ENCODE results near the gene STX10.
"Not testable (repeated sequence)": the region's sequence is repeated elsewhere in the genome, so short reads cannot be mapped to it uniquely, and the experiment has no call there.

Gene STX10

GRCh38 chr19:13164343-13165161 is 14.4 kb upstream of the STX10 start:
- peak; percentile 54 for DNase-seq

DNA sequence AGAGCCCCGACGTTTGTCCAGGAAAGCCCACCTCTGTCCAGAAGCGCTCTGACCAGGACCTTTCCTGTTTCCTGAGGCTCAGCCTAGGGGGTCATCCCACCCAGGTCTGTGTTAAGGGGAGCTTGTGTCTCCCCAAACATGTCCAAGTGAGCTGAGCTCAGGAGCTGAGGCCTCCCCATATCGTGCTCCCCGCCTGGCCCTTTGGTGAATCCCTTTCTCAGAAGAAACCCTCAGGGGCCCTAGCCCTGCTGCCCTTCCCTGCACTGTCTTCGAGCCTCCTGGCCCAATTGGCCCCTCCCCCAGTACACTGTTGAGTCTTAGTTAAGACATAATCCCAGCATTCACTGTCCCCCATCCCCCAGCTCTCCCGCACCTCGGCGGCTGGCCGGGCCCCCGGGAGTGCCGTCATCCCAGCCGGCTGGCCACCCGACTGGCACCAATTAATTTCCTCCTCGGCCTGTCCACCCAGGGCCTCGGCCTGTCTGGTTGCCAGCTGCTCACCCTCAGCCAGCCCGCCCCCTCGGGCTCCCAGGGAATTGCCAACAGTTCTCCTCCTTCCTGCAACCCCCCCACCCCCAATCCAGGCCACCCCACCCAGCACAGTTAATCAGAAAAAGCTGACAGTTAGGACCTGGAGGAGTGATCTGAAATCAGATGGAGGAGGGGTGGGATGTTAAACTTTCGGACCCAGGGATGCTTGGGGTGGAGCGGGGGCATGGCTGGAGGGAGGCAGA is 13.6 kb upstream of the STX10 start:
- peak; percentile 35 for DNase-seq

DNA sequence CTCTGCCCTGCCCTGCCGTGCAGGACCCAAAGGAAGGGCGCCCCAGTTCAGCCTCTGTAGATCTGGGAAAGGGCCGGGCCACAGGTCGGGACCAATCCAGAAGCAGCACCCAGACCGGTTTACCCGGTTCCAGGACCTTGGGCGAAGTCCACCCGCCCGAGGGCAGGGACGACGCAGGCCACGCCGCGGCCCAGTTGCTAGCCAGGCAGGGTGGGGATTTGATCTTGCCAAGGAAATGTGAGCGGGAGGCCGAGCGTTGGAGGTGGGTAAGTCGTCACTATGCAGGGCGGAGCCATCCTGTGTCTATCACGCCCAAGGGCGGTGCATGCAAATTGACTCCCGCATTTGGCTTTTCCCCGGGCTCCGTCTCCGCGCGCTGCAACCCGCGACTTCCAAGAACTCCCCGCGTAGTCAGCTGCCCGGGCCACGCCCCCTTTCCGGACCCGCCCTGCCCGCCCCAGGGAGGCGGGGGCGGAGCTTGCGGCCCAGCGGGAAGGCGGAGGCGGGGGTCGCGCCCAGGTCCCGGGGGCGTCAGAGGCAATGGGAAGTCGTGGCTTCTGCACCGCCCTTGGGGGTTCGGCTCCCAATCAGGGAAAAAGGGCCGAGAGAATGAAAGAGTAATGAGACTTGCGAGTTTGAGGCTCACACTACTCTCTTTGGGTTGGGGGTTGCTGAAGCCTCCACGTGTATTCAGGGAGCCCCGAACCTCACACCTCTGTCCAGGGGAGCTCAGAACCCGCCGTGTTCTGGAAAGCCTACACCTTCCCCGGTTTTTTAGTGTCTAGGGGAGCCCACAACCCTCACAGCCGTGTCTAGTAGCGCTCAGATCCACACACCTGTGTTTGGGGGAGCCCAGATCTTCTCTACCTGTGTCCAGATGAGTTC is 12.8 kb upstream of the STX10 start:
- DNase-seq = peak; percentile 92

- DNase-seq = no peak
Measured at GRCh38 chr19:13160557-13160956, 10.4 kb upstream of the STX10 start.

- DNase-seq = no peak
Measured at GRCh38 chr19:13159713-13160112, 9.5 kb upstream of the STX10 start.

DNA sequence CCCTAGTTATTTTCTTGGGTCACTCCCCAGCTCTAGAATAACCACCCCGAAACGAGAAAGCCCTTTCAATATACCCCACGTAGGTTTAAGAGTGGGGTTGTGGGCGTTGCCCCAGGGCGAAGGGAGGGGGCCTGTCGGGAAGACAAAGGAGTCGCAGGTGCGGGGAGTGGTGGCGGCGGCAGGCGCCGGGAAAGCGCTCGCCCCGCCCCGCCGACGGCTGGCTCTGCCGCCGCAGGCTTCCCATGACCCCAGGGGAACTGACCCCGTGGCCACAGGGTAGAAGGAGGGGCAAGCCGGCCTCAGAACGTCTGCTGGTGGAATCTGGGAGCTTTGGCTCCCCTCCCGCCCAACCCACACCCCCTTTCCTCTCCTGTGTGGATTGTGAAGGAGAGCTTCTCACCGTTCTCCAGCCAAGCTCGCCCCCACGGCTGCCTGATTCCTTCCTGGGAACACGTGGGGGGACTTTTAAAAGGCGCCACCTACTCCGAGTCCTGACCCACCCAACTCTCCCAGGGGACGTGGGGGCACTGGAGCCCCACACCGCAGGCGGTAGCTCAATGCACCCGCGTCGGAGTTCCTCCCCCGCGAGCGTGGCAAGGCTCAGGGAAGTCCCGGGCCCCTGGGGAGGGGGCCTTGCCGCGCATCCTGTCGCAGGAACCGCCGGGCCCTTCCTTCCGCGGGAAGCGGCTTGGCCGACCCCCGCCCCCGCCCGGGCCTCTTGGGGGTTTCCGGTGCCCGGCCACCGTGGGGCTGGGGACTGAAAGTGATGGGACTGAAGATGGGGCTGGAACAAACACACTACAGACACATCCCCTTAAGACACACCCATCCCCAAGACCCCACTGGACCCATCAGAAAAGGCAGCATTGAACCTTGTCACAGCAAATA is 5.5 kb upstream of the STX10 start:
- peak; percentile 93 for DNase-seq

- DNase-seq = peak; percentile 90
Measured at GRCh38 chr19:13154911-13155471, 4.8 kb upstream of the STX10 start.

- peak; percentile 80 for DNase-seq
Measured at GRCh38 chr19:13154241-13154778, 4.1 kb upstream of the STX10 start.

DNA sequence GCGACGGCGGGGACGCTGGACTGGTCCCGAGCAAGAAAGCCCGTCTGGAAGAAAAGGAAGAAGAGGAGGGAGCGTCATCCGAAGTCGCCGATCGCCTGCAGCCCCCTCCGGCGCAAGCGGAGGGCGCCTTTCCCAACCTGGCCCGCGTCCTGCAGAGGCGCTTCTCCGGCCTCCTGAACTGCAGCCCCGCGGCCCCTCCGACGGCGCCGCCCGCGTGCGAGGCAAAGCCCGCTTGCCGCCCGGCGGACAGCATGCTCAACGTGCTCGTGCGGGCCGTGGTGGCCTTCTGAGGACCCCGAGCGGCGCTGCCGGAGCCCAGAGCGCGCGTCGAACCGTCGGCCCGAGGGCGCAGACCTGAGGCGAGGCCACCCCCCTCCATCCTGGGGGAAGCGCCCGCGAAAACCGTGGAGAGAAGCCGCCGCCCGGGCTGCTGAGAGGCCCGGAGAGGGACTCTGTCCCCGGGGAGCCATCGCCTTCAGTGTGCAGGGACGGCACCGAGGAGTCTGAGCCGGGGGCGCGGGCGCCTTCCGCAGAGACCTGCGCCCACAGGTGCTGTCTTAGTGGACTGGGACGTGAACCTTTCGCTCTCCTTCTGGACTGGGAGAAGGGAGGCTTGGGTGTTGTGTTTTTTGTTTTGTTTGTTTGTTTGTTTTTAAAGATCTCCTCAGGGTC is 3.5 kb upstream of the STX10 start:
- no peak for DNase-seq

DNA sequence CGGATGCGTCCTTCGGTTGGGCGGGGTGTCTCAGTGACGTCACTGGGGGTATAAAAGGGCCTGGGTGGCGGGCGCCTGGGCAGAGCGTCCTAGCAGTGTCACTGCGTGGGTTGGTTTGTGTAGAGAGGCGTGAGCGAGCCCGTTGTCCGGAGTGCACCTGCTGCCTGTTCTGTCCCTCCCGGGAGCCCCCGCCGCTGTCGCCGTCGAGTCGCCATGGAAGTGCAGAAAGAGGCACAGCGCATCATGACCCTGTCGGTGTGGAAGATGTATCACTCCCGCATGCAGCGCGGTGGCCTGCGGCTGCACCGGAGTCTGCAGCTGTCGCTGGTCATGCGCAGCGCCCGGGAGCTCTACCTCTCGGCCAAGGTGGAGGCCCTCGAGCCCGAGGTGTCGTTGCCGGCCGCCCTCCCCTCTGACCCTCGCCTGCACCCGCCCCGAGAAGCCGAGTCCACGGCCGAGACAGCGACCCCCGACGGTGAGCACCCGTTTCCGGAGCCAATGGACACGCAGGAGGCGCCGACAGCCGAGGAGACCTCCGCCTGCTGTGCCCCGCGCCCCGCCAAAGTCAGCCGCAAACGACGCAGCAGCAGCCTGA is 2.9 kb upstream of the STX10 start:
- peak; percentile 96 for DNase-seq

DNA sequence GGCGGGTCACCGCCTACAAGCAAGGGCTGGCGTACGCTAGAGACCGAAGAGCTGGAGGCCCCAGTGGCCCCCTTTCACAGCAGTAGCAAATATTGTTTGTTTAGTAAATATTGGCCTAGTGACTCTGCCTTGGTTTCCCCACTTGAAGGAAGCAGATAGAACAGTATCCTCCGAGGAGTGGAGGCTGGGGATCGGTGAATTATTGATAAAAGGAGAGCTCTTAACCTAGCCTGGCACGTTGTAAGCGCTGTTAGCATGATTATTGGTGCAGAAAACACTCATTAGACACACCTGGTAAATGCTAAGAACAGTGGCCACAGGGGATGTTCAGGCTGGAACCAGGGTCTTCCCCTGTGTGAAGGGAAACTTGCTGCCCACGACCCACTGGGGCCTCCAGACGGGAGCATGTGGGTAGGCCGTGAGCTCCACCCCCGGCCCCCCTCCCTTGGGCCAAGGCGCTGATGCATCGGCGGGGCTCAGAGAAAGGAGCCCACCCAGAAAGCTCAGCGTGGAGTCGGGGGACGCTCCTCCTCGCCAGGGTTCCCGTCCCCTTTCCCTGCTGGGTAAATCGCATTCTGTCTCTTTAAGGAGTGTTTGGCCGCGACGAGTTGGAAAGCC is 2.3 kb upstream of the STX10 start:
- DNase-seq = no peak

GRCh38 chr19:13151605-13152355 is 1.6 kb upstream of the STX10 start:
- DNase-seq = peak; percentile 97

DNA sequence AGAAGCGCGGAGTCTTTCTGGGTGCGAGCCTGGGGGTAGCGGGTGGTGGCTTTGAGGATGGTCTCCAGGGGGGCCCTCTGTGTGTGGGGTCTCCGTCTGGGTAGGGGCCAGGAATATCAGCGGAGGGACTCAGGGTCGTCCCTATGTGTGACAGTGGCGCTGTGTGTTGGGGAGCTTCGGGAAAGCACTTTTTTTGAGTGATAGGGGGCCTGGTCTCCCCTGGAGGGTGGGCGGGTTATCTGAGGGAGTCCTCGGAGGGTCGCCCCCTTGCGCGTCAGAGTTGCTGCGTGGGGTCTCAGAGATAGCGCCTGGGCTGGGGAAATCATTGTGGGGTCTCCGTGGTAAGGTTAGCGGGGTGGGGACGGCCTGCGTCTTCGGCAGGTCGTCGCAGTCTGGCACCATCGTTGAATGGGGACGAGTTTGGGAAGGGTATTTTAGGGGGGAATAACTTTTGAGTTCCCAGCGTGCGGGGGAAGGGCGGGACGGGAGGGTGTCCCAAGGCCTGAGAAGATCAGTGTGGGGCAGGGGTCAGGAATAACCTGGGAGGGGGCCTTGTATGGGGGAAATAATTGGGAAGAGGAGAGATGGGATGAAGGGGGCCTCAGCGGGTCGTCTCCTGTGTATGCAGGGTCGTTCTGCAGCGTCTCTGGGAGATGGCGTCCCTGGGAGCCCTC is 893 bp upstream of the STX10 start:
- peak; percentile 27 for DNase-seq

DNA sequence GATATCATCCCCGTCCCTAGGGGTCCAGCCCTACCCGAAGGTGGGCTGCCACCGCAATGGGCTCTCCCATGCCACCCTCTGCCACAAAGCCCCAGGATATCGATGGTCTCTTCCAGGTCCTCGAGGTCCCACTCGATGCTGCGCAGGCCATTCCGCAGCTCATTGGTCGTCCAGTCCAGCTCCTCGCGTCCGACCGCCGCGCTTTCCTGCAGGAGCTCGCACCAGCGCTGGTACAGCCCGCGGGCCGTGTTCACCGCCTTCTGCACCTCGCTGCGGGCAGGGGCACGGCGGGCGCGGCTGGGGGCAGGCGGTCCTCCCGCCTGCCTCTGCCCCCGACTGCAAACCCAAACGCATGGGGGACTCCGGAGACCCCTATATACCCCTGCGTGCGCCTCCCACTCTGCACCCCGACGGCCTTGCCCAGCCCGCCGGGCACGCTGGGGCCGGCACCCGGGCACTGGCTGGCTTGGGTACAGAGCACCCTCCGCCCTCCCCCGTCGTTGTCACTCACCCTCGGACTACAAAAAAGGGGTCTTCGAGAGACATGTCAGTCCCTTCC is 468 bp downstream of the STX10 start:
- no peak for DNase-seq

GRCh38 chr19:13149173-13149627 is 975 bp downstream of the STX10 start:
- not testable (repeated sequence) for DNase-seq

GRCh38 chr19:13146763-13147563 is 3.2 kb downstream of the STX10 start:
- DNase-seq = peak; percentile 49

DNA sequence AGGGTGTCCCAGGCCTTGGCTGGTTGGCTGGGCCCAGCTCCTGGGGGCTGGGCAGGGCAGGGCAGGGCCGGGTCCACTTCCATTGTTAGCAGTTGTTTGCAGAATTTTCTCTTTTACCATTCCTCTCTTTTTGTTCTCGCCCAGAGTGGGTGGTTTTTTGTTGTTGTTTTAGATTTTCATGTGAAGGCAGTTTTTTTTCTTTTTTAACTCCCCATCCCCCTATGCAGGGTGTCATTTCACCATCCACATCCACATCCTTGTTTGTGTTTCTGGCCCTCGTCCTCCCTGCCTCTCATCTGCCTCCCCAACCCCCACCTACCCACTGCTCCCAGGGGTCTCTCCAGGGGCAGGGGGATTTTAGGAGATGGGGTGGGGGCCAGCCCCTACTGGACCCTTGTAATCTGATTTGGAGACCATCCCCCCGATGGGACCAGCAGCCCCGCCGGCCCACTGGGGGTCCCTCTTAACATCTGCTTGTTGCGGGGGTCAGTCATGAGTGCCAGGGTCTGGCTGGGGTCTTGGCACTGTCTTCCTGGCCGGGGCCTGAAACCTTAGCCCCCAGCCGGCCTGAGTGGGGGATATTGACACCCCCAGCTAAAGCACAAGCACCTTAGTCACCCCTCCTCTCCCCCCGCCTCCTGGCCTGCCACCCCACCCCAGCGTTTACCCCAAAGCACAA is 10.4 kb downstream of the STX10 start:
- DNase-seq = no peak

Data from CD4-positive, alpha-beta T cell treated with Interleukin-15 for 1 hour (primary cell).